MV-4-11 (cell line): Measurements from ENCODE around the gene DNM2.

Experiments
- DNase-seq: peaks from one replicate; lab custom pipeline; 2025; lab: John Stamatoyannopoulos, UW

DNM2 gene

DNA sequence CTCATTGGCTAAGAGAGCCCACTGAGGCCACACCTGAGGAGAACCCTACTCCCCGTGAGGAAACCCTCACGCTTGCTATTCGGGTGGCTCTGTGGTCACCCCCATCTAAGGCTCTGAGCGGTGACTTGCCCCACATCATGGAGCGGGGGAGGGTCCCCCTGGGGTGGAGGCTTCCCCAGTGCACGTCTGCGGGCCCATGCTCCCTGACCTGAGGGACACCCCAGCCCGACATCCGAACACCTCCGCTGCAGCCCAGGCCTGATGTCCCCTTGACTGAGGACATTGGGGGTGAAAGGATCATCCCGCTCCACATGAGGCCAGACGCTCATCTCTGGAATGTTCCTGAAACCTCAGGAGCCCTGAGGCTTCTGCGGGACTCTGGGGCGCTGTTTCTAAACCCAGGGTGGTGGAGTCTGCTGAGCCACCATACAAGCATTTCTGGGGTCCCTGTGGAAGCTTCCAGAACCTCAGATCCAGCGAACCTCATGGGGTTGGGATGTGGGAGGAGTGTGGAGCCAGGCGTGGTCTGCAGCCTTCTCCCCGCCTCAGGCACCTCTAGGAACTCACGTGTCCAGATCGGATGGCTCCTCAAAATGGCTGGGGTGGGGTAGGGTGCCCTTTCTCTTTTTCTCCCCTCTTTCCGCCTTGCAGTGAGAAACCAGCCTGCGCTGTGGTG, 98.2 kb downstream of the DNM2 start:
- DNase-seq, result no peak

DNA sequence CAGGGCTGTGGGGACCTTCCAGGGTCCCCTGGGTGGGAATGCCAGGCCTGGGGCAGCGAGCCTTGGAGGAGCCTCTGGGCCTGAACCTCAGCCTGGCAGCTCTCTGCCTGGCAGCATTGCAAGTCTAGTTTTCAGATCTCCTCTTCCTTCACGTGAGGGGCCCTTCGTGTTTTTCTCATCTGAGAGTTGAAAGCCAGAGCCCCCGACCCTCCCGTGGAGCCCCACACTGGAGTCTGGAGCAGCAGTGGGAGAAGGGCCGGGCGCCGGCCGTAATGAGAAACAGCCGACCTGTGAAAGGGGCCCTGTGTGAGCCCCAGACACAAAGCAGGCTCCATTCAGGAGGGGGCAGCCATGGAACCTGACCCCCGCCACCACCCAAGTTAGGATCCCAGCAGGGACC, 98.8 kb downstream of the DNM2 start:
- DNase-seq, result no peak

DNA sequence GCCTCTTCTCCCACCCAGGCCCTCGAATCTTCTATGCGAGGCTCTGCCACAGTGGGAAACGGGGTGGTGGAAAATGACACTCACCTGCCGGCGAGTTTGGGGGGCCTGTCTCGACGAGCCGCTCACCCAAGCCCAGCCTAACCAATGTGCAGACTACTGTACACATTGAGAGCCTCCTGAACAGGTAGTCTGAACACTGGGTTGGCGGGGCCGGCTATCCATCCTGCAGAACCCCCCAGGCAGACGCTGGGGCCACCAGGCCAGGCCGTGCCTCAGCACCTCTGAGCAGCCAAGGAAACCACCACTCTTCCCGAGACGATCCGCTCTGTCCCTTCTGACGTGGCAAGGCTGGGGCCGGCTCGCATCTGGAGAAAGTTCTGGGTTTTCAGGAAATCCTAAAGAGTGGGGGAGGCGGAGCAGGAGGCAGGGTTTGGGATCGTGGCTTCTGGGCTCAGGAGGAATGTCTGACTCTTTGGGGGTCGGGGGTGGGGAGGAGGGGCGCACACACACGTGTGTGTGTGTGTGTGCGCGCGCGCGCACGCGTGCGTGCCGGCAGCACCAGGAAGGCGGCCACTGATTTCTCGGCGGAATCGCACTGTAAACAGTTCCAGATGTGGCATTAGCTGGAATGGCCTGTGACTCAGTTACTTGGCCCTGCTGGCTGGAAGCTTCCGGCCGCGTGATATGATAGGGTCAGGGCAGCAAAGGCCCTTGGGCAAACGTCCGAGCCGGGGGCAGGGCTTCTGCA, 99.6 kb downstream of the DNM2 start:
- DNase-seq, result no peak

DNA sequence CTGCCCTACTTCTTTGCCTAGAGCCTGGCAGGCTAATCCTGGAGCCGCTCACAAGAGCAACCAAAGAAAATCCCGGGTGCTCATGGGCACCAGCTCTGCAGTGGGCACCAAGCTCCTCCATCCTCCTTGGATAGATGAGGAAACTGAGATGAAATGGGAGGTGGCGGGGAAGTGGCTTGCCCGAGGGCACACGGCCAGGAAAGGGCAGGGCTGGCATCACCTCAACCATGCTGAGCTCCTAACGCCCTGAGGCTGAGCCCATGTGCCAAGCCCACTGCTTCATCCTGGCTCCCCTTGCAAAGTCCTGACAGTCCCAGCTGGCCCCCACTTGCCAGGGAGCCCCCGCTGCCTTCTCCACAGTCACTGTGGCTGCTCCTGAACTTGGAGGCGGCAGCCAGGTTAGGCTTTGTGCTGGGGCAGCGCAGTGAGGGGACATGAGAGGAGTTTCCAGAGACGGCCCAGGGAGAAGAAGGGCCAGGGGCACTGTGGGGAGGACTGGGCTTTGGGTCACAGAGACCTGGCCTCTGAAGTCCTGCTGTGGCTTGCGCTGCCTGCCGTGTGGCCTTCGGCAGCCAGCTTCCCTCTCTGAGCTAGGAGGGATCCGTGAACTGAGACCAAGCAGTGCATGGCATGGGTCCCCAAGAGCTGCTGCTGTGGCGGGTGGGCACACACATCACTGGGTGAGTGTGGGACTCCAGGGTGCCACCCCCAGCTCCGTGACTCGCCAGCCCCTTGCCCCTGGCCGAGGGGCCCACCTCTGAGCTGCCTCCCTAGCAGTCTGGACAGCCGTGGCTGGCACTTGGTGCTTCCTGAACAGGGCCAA, 100.6 kb downstream of the DNM2 start:
- no peak for DNase-seq

DNA sequence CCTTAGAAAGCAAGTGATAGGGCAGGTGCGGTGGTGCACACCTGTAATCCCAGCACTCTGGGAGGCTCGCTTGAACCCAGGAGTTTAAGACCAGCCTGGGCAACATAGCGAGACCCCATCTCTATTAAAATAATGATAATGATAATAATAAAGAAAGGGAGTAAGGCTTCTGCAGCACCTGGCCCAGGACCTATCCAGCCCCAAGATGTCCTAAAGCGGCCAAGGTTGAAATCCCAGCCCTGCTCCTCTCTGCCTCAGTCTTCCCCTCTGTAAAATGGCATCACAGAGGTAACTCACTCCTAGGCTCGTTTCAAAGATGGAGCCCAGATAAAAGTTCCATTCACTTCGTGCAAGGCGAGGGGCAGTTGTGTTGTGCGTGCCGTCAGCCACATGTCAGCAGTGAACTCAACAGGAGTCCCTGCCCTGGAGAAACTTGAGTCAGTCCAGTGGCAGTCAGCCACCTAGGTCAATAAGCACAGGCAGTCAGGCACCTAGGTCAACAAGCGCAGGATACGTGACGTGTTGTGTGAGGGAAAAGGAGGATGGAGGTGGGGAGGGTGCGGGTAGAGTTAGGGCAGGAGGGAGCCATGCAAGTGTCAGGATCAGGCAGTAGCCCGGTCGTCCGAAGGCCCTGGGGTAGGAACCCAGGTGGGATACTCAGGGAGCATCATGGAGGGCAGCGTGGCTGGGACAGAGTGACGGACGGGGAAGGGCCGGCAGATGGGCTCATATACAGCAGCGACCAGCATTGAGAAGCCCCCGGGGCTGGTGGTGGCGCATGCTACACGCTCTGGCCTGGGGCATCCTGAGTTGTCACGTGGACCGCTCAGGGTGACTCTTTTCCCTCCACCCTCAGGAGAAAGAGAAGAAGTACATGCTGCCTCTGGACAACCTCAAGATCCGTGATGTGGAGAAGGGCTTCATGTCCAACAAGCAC, 101.5 kb downstream of the DNM2 start:
- DNase-seq, result no peak

DNA sequence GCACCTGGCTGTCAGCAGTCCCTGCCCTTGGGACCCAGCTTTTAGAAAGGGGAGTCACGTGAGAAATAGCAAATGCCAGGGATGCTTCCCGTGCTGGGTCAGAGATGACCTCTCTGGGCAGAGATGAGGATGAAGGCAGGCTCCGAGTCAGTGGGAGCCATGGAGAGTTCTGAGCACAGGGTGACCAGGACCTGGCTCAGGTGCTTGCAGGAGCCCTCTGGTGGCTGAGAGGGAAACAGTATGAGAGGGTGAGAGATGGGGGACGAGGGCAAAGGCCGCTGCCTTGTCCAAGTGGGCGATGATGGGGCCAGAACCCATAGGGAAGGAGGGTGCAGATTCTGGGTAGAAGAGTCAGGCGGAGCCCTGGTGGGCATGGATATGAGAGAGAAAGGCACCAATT, 102.3 kb downstream of the DNM2 start:
- no peak for DNase-seq

DNA sequence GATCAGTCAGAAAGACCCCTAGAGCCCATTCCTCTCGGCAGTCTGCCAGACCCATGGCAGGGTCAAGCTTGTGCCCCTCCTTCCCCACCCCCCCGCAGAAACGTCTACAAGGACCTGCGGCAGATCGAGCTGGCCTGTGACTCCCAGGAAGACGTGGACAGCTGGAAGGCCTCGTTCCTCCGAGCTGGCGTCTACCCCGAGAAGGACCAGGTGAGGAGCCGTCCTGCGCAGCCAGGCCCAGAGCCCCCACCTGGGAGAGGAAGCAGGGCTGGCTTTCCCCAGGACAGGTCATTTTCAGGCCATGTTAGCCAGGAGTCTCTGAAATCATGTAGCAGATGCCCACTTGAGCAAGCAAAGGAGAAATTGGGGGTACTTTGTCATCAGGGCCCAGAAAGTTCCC, 105.8 kb downstream of the DNM2 start:
- no peak for DNase-seq

DNA sequence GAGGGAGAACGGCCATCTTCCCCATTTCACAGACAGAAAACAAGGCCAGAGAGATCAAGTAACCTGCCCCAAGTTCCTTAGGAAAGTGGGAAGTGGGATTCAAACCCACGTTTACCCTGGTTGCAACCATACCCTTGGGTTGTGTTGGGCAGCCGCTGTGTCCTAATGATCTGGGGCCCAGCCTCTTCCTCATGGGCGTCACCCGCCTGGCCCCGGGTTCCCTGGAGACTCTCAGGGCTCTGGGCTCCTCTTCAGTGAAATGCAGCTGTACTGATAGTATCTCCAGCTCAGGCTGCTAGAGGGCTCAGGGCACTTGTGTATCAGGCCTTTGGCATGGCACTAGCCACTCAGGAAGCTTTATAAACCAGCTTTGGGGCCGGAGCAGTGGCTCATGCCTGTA, 108.4 kb downstream of the DNM2 start:
- peak; percentile 54 for DNase-seq

DNA sequence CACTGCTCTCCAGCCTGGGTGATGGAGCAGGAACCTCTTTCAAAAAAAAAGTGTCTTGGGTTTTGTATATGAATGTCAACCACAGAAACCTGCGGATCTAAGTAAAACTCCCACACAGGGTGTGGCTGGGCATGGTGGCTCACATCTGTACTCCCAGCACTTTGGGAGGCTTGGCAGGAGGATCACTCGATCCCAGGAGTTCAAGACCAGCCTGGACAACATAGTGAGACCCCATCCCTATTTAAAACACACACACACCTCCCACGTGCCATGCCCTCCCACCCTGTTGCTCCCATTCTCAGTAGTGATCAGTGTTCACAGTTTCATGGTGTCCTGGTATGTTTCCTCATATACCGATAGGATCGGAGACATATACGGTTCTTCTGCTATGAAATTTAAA, 109.0 kb downstream of the DNM2 start:
- peak; percentile 28 for DNase-seq

DNA sequence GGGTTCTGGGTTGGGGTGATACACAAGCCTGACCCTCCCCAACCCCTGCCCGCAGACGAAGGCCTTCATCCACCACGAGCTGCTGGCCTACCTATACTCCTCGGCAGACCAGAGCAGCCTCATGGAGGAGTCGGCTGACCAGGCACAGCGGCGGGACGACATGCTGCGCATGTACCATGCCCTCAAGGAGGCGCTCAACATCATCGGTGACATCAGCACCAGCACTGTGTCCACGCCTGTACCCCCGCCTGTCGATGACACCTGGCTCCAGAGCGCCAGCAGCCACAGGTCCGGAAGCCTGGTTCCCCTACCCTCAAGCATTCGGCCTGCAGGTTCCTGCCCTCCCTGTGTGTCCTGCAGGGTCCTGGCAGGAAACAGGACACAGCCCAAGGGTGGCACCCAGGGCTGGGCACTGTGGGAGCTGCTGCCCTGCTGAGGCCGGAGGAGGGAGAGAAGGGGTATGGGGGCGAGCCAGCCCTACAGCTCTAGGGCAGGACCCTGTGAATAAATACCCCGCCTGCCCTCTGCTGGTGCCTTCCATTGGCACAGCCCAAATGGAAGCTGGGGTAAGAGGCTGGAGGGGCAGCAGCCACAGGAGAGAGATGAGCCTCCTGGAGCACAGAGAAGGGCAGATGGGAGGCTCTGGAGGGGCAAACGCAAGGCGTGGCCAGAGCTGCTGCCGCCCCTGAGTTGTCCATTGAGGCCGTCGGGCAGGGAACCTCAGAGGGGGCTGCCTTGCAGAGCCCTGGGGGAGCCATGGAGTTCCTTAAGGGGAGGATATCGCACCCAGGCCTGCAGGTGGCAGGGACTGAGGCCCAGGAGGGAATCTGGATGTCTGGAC, 111.3 kb downstream of the DNM2 start:
- DNase-seq, result peak; percentile 28

DNA sequence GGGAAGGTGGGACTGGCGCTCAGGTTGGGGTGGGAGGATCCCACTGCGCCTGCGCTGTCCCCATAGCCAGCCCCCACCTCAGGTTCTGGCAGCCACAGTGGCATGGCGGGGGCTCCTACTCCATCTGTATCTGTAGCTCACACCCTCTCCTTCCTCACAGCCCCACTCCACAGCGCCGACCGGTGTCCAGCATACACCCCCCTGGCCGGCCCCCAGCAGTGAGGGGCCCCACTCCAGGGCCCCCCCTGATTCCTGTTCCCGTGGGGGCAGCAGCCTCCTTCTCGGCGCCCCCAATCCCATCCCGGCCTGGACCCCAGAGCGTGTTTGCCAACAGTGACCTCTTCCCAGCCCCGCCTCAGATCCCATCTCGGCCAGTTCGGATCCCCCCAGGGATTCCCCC, 112.1 kb downstream of the DNM2 start:
- no peak for DNase-seq

DNA sequence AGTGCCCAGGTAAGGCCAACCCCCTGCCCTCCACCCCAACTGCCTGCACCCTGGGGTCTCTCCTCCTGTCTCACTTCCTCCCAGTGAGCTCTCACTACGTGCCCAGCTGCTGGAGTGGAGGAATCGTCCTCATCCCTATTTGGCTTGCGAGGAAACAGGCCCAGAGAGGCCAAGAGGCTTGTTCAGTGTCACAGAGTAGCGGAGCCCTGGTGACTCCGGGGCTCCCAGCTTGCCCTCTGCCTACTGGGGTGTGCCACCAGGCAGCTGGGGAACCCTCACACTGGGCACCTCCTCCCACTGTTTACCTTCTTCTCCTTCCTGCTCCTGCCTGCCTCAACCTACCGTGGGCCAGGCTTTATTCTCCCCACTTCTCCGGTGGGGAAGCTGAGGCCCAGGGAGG, 112.5 kb downstream of the DNM2 start:
- DNase-seq, result no peak

DNA sequence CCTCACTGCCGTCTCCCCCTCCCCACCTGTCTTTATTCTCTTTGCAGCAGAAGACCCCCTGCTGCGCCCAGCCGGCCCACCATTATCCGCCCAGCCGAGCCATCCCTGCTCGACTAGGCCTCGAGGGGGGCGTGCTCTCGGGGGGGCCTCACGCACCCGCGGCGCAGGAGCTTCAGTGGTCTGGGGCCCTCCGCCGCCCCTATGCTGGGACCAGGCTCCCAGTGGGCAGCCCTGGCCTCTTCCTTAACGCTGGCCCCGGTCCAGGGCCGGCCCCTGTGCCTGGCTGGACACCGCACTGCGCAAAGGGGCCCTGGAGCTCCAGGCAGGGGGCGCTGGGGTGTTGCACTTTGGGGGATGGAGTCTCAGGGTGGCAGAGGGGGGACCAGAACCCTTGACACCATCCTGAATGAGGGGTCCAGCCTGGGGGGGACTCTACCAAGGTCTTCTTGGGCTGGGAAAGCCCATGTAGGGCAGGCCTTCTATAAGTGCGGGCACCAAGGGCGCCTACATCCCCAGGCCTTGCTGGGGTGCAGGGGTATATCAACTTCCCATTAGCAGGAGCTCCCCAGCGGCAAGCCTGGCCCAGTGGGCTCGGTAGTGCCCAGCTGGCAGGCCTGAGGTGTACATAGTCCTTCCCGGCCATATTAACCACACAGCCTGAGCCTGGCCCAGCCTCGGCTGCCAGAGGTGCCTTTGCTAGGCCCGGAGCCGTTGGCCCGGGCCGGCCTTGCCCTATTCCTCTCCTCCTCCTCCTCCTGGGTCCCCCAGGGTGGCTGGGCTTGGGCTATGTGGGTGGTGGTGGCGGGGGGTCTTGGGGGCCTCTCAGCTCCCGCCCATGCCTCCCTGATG, 113.3 kb downstream of the DNM2 start:
- DNase-seq, result no peak

DNA sequence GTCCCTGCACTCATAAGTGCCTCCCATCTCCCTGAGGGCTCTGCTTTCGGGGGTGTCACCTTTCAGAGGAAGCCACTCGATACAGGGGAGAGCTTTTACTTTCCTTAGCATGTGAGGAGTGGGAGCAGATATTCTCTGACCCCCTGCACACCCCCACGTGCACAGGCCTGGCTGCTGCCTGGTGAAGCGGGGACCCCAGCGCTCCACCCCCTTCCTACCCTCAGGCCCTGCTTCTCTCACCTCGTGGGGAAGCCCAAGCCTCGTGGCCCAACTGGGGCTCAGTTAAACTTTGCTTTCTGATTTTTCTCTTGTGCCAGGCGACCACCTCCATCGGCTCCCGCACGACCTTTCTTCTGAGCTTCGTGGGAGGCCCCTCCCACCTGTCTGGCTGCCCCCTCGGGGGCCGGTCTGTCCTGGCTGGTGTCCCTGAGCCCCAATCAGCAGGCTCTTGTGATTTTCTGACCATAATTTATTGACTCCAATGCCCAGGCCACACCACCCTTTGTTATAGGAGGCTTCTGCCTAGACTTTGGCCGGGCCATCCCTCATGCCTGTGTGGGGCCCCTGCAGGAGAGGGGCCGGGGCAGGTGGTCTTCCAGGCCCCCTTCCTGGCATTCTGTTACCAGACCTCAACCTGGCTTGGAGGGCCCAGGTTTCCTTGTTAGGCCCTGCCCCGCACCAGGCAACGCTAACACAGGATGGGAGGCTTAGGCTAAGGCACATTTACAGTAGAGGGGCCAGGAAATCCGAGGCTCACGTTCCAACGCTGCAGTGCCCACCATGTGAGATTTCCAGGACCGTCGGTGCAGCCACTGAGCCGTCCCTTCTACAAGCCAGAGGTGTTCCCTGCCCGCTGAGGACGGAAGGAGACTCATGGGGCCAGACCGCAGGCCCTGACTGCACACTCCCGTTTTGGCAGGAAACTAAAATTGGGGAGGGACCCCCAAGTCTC, 114.4 kb downstream of the DNM2 start:
- no peak for DNase-seq

DNA sequence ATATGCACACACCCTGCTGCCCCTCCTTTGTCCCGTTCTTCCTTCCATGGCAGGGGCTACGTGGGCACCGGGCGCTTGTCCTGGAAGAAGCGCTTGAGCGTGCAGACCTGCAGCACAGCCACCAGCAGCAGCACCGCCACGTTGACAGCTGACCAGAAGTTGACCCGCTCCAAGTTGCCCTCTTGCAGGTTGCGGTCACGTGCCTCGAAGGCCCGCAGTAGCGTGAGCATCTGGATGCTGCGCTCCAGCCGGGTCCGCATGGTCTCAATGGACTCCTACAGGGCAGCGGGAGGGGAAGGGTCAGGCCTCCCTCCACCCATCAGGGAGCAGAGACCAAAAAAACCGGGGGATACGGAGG, 115.0 kb downstream of the DNM2 start:
- DNase-seq, result no peak

DNA sequence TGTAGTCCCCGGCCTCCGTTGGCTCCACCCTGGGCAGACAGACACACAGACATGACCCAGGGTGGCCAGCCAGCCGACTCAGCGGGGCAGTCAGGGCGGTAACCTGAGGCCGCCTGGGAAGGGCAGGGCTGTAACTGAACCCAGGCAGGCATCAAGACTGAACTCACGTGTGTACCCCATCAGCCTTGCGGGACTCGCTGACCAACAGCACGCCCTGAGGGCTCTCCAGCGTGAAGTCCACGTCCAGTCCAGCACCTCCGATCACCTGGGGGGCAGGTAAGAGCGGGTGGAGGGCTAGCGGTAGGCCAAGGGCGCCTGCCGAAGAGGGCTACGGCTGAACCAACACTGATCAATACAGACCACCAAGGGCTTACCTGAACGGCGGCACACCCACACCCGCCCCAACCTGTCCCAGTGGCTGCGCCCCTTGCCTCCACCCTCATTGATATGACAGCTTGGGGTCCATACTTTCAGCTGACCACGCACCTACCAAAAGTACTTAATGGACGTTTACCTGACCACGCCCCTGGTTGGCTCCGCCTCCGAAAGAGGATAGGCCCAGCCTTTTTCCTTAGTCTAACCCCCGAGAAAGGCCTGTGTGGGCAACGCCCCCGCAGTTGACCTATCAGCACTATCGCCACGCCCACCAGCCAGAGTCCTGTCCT, 117.3 kb downstream of the DNM2 start:
- DNase-seq, result peak; percentile 100

DNA sequence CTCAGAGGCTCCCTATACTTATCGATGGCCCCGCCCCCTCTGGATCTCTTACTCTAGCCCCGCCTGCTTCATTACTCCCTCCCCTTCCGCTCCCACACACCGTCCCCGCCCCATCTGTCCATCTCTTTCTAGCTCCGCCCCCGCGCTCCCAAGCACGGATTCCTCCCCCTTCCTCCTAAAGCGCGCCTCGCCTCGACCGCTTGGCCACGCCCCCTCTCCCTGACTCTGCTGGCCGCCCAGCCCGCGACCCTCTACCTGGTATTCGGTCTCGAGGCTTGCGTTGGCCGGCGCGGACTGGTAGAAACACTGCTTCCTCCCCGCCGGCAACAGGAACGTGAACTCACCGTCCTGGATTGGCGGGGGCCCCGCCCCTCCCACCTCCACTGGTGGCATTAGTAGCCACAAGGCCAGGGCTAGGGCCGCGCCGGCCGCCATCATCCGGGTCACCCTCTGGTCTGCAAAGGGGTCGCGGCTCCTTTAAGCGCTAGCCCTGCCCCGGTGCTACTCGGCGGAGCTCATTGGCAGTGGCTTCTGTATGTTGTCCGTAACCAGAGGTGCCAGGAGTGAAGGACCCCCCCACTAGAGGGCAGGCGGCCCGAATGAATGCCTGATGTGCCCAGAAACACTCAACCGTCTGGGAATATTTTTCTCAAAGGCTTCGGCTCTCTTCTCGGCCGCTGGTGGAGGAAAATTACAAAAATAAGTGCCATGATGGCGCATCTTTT, 118.0 kb downstream of the DNM2 start, which contains the start of gene TMED1:
TMED1 (minus strand) TSS at position 459 of the 725 bp plus-strand sequence; CDS start at position 438, 21 bp downstream.
- DNase-seq, result peak; percentile 96
